ENCODE measurements around the gene PRG2.

DNA sequence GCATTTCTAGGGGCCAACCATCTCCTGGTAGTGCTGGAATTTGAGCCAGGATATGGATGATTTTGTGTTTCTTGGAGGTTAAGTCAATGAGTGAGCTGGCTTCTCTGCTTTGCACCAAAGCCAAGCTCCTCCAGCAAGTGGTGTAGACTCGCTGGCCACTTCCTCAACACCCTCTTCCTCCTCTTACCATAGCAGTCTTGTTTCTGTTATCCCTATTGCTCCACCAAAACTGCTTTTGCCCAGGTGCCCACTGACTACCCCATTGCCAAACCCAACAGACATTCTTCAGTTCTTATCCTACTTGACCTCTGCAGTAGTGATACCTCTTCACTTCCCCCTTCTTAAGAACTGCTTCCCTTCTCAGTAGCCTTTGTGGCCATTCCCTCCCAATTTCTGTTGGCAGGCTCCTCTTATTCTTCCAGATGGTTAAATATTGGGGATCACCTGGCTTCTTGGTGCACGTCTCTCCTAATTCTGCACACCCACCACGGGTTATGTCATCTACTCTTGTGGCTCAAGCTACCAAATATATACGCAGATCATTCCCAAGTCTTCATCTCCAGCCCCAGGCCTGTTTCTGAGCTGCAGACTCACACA lies 7.0 kb upstream of the PRG2 start:
- no peak for TF ChIP-seq EZH2 (IDR thresholded peaks at IDR 0.05; ENCODE audit: low read depth)
- TF ChIP-seq, protein P1, sequence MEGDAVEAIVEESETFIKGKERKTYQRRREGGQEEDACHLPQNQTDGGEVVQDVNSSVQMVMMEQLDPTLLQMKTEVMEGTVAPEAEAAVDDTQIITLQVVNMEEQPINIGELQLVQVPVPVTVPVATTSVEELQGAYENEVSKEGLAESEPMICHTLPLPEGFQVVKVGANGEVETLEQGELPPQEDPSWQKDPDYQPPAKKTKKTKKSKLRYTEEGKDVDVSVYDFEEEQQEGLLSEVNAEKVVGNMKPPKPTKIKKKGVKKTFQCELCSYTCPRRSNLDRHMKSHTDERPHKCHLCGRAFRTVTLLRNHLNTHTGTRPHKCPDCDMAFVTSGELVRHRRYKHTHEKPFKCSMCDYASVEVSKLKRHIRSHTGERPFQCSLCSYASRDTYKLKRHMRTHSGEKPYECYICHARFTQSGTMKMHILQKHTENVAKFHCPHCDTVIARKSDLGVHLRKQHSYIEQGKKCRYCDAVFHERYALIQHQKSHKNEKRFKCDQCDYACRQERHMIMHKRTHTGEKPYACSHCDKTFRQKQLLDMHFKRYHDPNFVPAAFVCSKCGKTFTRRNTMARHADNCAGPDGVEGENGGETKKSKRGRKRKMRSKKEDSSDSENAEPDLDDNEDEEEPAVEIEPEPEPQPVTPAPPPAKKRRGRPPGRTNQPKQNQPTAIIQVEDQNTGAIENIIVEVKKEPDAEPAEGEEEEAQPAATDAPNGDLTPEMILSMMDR (conservative IDR thresholded peaks at IDR 0.05): no peak
